CD4-positive, alpha-beta T cell treated with Interleukin-15 for 4 hours (primary cell): ENCODE data around the gene UNC13D.

ENCODE experiments used
- DNase-seq: peaks from one replicate; pipeline ENCODE4 v3.0.0-alpha.2; 2020; ENCODE audit warnings: low spot score

Gene UNC13D

GRCh38 chr17:75850928-75851692 is 6.9 kb upstream of the UNC13D start:
- no peak for DNase-seq

GRCh38 chr17:75849724-75850123 is 5.5 kb upstream of the UNC13D start:
- DNase-seq: no peak

GRCh38 chr17:75849279-75849646 is 5.1 kb upstream of the UNC13D start:
- DNase-seq: no peak

- peak; percentile 84 for DNase-seq
These were observed 4.5 kb upstream of the UNC13D start for GRCh38 chr17:75848523-75849278.

- DNase-seq: no peak
These were observed 3.7 kb upstream of the UNC13D start for GRCh38 chr17:75847614-75848522.

- no peak for DNase-seq
These were observed 2.7 kb upstream of the UNC13D start for GRCh38 chr17:75846692-75847613.

- DNase-seq: no peak
These were observed 1.9 kb upstream of the UNC13D start for GRCh38 chr17:75845933-75846691.

GRCh38 chr17:75845058-75845711 is 981 bp upstream of the UNC13D start:
- DNase-seq: peak; percentile 63

GRCh38 chr17:75844530-75845057 is 390 bp upstream of the UNC13D start:
- DNase-seq: no peak

- DNase-seq: peak; percentile 41
These were observed 1.1 kb downstream of the UNC13D start for GRCh38 chr17:75842963-75843576.

- no peak for DNase-seq
These were observed 1.8 kb downstream of the UNC13D start for GRCh38 chr17:75842411-75842810.

GRCh38 chr17:75840799-75841164 is 3.4 kb downstream of the UNC13D start:
- DNase-seq: no peak

GRCh38 chr17:75839942-75840798 is 4.0 kb downstream of the UNC13D start:
- no peak for DNase-seq

- no peak for DNase-seq
These were observed 5.8 kb downstream of the UNC13D start for GRCh38 chr17:75838410-75838809.

- no peak for DNase-seq
These were observed 6.3 kb downstream of the UNC13D start for GRCh38 chr17:75837899-75838298.

- no peak for DNase-seq
These were observed 7.6 kb downstream of the UNC13D start for GRCh38 chr17:75836605-75837004.

- DNase-seq: no peak
These were observed 8.6 kb downstream of the UNC13D start for GRCh38 chr17:75835654-75835987.

GRCh38 chr17:75834928-75835653 is 9.1 kb downstream of the UNC13D start:
- no peak for DNase-seq
